RCC 7860 (cell line): ENCODE measurements around the gene DOCK11.

Experiments
- DNase-seq: peaks from one replicate; pipeline ENCODE4 v3.0.0-alpha.2; 2015; ENCODE audit warnings: low spot score
- FAIRE-seq: peaks from 2 replicates; lab custom pipeline; 2012; peaks lifted over from hg19 to GRCh38; lab: Jason Lieb, UNC

Gene DOCK11

GRCh38 chrX:118528071-118528737, 32.6 kb downstream of the DOCK11 start:
- no peak for DNase-seq

GRCh38 chrX:118530219-118530911, 34.8 kb downstream of the DOCK11 start:
- no peak for FAIRE-seq
- no peak for DNase-seq

More at GRCh38 chrX:118528071-118528737, 32.6 kb downstream of the DOCK11 start:
- FAIRE-seq, result no peak

GRCh38 chrX:118534716-118535493, 39.3 kb downstream of the DOCK11 start:
- DNase-seq (no peak), FAIRE-seq (no peak)

- FAIRE-seq, result no peak
- DNase-seq, result no peak
These were observed 40.6 kb downstream of the DOCK11 start for GRCh38 chrX:118536204-118536603.

GRCh38 chrX:118536687-118537461, 41.3 kb downstream of the DOCK11 start:
- no peak for DNase-seq
- FAIRE-seq, result peak; percentile 43

GRCh38 chrX:118538386-118538785, 42.8 kb downstream of the DOCK11 start:
- FAIRE-seq (no peak), DNase-seq (no peak)

GRCh38 chrX:118540342-118540741, 44.7 kb downstream of the DOCK11 start:
- FAIRE-seq, result no peak
- DNase-seq, result no peak

- DNase-seq (no peak), FAIRE-seq (no peak)
These were observed 45.9 kb downstream of the DOCK11 start for GRCh38 chrX:118541482-118541881.

GRCh38 chrX:118545510-118545909, 49.9 kb downstream of the DOCK11 start:
- no peak for DNase-seq

GRCh38 chrX:118548841-118549240, 53.2 kb downstream of the DOCK11 start:
- DNase-seq (no peak), FAIRE-seq (no peak)

More at GRCh38 chrX:118545510-118545909, 49.9 kb downstream of the DOCK11 start:
- no peak for FAIRE-seq

GRCh38 chrX:118550792-118551191, 55.2 kb downstream of the DOCK11 start:
- no peak for DNase-seq
- no peak for FAIRE-seq

- no peak for FAIRE-seq
- DNase-seq, result no peak
These were observed 55.8 kb downstream of the DOCK11 start for GRCh38 chrX:118551426-118551825.

GRCh38 chrX:118552121-118552900, 56.7 kb downstream of the DOCK11 start:
- FAIRE-seq (no peak), DNase-seq (peak; percentile 6)

GRCh38 chrX:118553042-118553710, 57.6 kb downstream of the DOCK11 start:
- no peak for DNase-seq
- FAIRE-seq, result no peak

- FAIRE-seq (no peak), DNase-seq (no peak)
These were observed 58.9 kb downstream of the DOCK11 start for GRCh38 chrX:118554511-118554910.

- FAIRE-seq (no peak), DNase-seq (no peak)
These were observed 63.3 kb downstream of the DOCK11 start for GRCh38 chrX:118558926-118559325.

GRCh38 chrX:118560489-118560888, 64.9 kb downstream of the DOCK11 start:
- no peak for FAIRE-seq
- no peak for DNase-seq

GRCh38 chrX:118562582-118563164, 67.1 kb downstream of the DOCK11 start:
- FAIRE-seq (no peak), DNase-seq (no peak)

GRCh38 chrX:118564498-118564897, 68.9 kb downstream of the DOCK11 start:
- no peak for FAIRE-seq
- no peak for DNase-seq
